Activated CD8-positive, alpha-beta memory T cell treated with anti-CD3 and anti-CD28 coated beads for 36 hours (primary cell): Measurements from ENCODE around the gene GXYLT1. TPM values are rescaled to one million over a fixed set of nuclear protein-coding genes. Genes with fewer than 3 reads are reported as not detected.

Experiments used
- total RNA-seq, 2 experiments: library from RNA; stranded (reverse); gene quantifications; one replicate each; pipeline ENCODE4 v1.2.3, GENCODE V29; 2021

Gene GXYLT1
- total RNA-seq, 2 experiments from 2014 or later: 11.0 to 11.7 TPM

Other genes with a start within 250 kb of the GXYLT1 start
- 10 to 100 TPM; 33.9 to 34.4 TPM for gene YAF2, start 93.4 kb upstream of the GXYLT1 start, total RNA-seq
- 10 to 100 TPM; 78.3 to 81.1 TPM for gene ZCRB1, start 181.2 kb upstream of the GXYLT1 start, total RNA-seq
- gene PPHLN1, start 181.3 kb upstream of the GXYLT1 start, total RNA-seq: 10 to 100 TPM; 76.5 to 76.9 TPM